GM21528 (cell line): Measurements from ENCODE around the gene PSMD14.
"Not testable (repeated sequence)": the region's sequence is repeated elsewhere in the genome, so short reads cannot be mapped to it uniquely, and the experiment has no call there.

Source experiments
- ATAC-seq: cut with Tn5 transposase; IDR thresholded peaks from one replicate; pipeline ENCODE4 v1.9.1; 2021; ENCODE audit warnings: mild to moderate bottlenecking, moderate library complexity; ENCODE audit not compliant: unreplicated experiment, low FRiP score

PSMD14 gene

GRCh38 chr2:161308178-161308955 is at the start of gene PSMD14:
Gene PSMD14 (plus strand): TSS chr2:161308425. CDS start chr2:161318826, 10,401 bp downstream.
- ATAC-seq = peak; percentile 99

- ATAC-seq = no peak
Observed at GRCh38 chr2:161265874-161266273, 42.4 kb upstream of the PSMD14 start.

- no peak for ATAC-seq
Observed at GRCh38 chr2:161269111-161269510, 39.1 kb upstream of the PSMD14 start.

- ATAC-seq = peak; percentile 80
Observed at GRCh38 chr2:161273038-161273760, 35.0 kb upstream of the PSMD14 start.

- not testable (repeated sequence) for ATAC-seq
Observed at GRCh38 chr2:161278564-161279229, 29.5 kb upstream of the PSMD14 start.

GRCh38 chr2:161279230-161279815 is 28.9 kb upstream of the PSMD14 start:
- not testable (repeated sequence) for ATAC-seq

- not testable (repeated sequence) for ATAC-seq
Observed at GRCh38 chr2:161280906-161281323, 27.3 kb upstream of the PSMD14 start.

GRCh38 chr2:161281615-161282310 is 26.5 kb upstream of the PSMD14 start:
- ATAC-seq = not testable (repeated sequence)

- ATAC-seq = not testable (repeated sequence)
Observed at GRCh38 chr2:161282311-161282644, 25.9 kb upstream of the PSMD14 start.

- no peak for ATAC-seq
Observed at GRCh38 chr2:161283926-161284325, 24.3 kb upstream of the PSMD14 start.

GRCh38 chr2:161303535-161304050 is 4.6 kb upstream of the PSMD14 start:
- no peak for ATAC-seq

- ATAC-seq = no peak
Observed at GRCh38 chr2:161306919-161307318, 1.3 kb upstream of the PSMD14 start.

GRCh38 chr2:161307676-161308075 is 549 bp upstream of the PSMD14 start:
- ATAC-seq = no peak

GRCh38 chr2:161312996-161313395 is 4.8 kb downstream of the PSMD14 start:
- no peak for ATAC-seq

GRCh38 chr2:161315380-161315779 is 7.2 kb downstream of the PSMD14 start:
- no peak for ATAC-seq

- no peak for ATAC-seq
Observed at GRCh38 chr2:161316701-161317100, 8.5 kb downstream of the PSMD14 start.

- ATAC-seq = no peak
Observed at GRCh38 chr2:161321944-161322648, 13.9 kb downstream of the PSMD14 start.

- ATAC-seq = no peak
Observed at GRCh38 chr2:161324876-161325275, 16.7 kb downstream of the PSMD14 start.

- no peak for ATAC-seq
Observed at GRCh38 chr2:161327582-161327981, 19.4 kb downstream of the PSMD14 start.
